DOHH2 (cell line): ENCODE results near the gene ALG2.
"Not testable (repeated sequence)": the region's sequence is repeated elsewhere in the genome, so short reads cannot be mapped to it uniquely, and the experiment has no call there.

Experiments used
- H3F3A ChIP-seq: fragments of 200-600 bp; sonication (generic), shearing (Covaris generic); 2 replicates; pipeline ENCODE4 v1.6.0; 2016; ENCODE audit warnings: antibody characterized with exemption, mild to moderate bottlenecking; ENCODE audit not compliant: control insufficient read depth, insufficient read depth
- H3K27ac ChIP-seq: fragments of 200-600 bp; sonication (generic); 2 replicates; pipeline ENCODE4 v1.5.1; 2014; ENCODE audit warnings: low read depth, mild to moderate bottlenecking, low read length, moderate library complexity
- H3K27me3 ChIP-seq: fragments of 200-600 bp; sonication (generic); 2 replicates; pipeline ENCODE4 v1.6.1; 2014; ENCODE audit warnings: mild to moderate bottlenecking, low read length, mixed read lengths; ENCODE audit not compliant: control insufficient read depth
- H3K36me3 ChIP-seq: fragments of 200-600 bp; sonication (generic); 2 replicates; pipeline ENCODE4 v1.6.1; 2014; ENCODE audit warnings: mild to moderate bottlenecking, low read length, moderate library complexity, mixed read lengths; ENCODE audit not compliant: control insufficient read depth
- H3K4me1 ChIP-seq: fragments of 200-600 bp; sonication (generic); 2 replicates; pipeline ENCODE4 v1.6.1; 2014; ENCODE audit warnings: mild to moderate bottlenecking, low read length, mixed read lengths; ENCODE audit not compliant: control insufficient read depth
- H3K4me2 ChIP-seq: fragments of 200-600 bp; sonication (generic); 2 replicates; pipeline ENCODE4 v1.6.0; 2014; ENCODE audit warnings: mild to moderate bottlenecking, low read length, moderate library complexity
- H3K4me3 ChIP-seq: fragments of 200-600 bp; sonication (generic); 2 replicates; pipeline ENCODE4 v1.5.1; 2014; ENCODE audit warnings: mild to moderate bottlenecking, low read length, mixed read lengths
- H3K79me2 ChIP-seq: fragments of 200-600 bp; sonication (generic); 2 replicates; pipeline ENCODE4 v1.6.1; 2014; ENCODE audit warnings: mild to moderate bottlenecking, low read length, mixed read lengths; ENCODE audit not compliant: control insufficient read depth
- H3K9me2 ChIP-seq: fragments of 200-600 bp; sonication (generic); replicated peaks from 2 replicates; pipeline ENCODE4 v1.6.1; 2014; ENCODE audit warnings: mild to moderate bottlenecking, low read length, mixed read lengths; ENCODE audit not compliant: control insufficient read depth
- H3K9me3 ChIP-seq: fragments of 200-600 bp; sonication (generic); 2 replicates; pipeline ENCODE4 v1.6.1; 2014; ENCODE audit warnings: antibody characterized with exemption, low read length, mixed read lengths; ENCODE audit not compliant: control insufficient read depth, insufficient read depth
- H4K20me1 ChIP-seq: fragments of 200-600 bp; sonication (generic); 2 replicates; pipeline ENCODE4 v1.6.0; 2014; ENCODE audit warnings: low read depth, mild to moderate bottlenecking, antibody characterized with exemption, low read length, moderate library complexity; ENCODE audit not compliant: control insufficient read depth, insufficient read depth
- CTCF ChIP-seq: fragments of 200-600 bp; sonication (generic); IDR thresholded peaks from one replicate; pipeline ENCODE4 v1.5.1; 2014; ENCODE audit warnings: antibody characterized with exemption, mild to moderate bottlenecking, low read depth, low read length; ENCODE audit not compliant: poor library complexity, severe bottlenecking
- EZH2phosphoT487 ChIP-seq: fragments of 200-600 bp; sonication (generic); IDR thresholded peaks from 2 replicates; pipeline ENCODE4 v1.6.1; 2017; ENCODE audit warnings: borderline replicate concordance, mild to moderate bottlenecking, antibody characterized with exemption, low read length, moderate library complexity, mixed read lengths

ALG2 gene

GRCh38 chr9:99238331-99238730 lies 16.6 kb upstream of the ALG2 start:
- H3K36me3 ChIP-seq: peaks cover 38% of the 10 kb centered on the region
- H3K27ac ChIP-seq: no peak overlapping the region
- H3F3A ChIP-seq: peaks cover 30% of the 10 kb centered on the region
- peaks cover 4% of the 10 kb centered on the region; the same call in 1 of the 2 replicates for H3K79me2 ChIP-seq
- peaks cover 81% of the 10 kb centered on the region for H3K4me1 ChIP-seq
- no peak overlapping the region for H3K4me2 ChIP-seq
- no peaks in the 10 kb centered on the region for H3K27me3 ChIP-seq
- peaks cover 7% of the 10 kb centered on the region; the same call in 1 of the 2 replicates for H3K9me3 ChIP-seq
- no peaks in the 10 kb centered on the region for H3K9me2 ChIP-seq
- no peak overlapping the region for H3K4me3 ChIP-seq
- no peaks in the 10 kb centered on the region for H4K20me1 ChIP-seq
- no peak for TF ChIP-seq CTCF
- no peak for TF ChIP-seq EZH2phosphoT487

- H3K4me2 ChIP-seq: peak overlapping the region; percentile 89
- peak overlapping the region; percentile 94 for H3K27ac ChIP-seq
- H3K27me3 ChIP-seq, H4K20me1 ChIP-seq, H3K9me2 ChIP-seq, H3K79me2 ChIP-seq, H3K9me3 ChIP-seq: not testable (repeated sequence)
- H3K4me1 ChIP-seq: peaks cover 82% of the 10 kb centered on the region
- peaks cover 33% of the 10 kb centered on the region for H3F3A ChIP-seq
- peaks cover 43% of the 10 kb centered on the region for H3K36me3 ChIP-seq
- peak overlapping the region; percentile 68 for H3K4me3 ChIP-seq
These were observed 16.1 kb upstream of the ALG2 start for GRCh38 chr9:99237849-99238248.

GRCh38 chr9:99237356-99237755 lies 15.6 kb upstream of the ALG2 start:
- Histone ChIP-seq H3K4me3 (peak overlapping the region; percentile 68), H3K27ac (peak overlapping the region; percentile 94), H4K20me1 (no peaks in the 10 kb centered on the region), H3K9me3 (peaks cover 7% of the 10 kb centered on the region; the same call in 1 of the 2 replicates), H3K27me3 (no peaks in the 10 kb centered on the region), H3K9me2 (no peaks in the 10 kb centered on the region), H3F3A (peaks cover 33% of the 10 kb centered on the region), H3K4me1 (peaks cover 84% of the 10 kb centered on the region), H3K4me2 (peak overlapping the region; percentile 89), H3K36me3 (peaks cover 48% of the 10 kb centered on the region), H3K79me2 (peaks cover 4% of the 10 kb centered on the region; the same call in 1 of the 2 replicates)
- TF ChIP-seq CTCF (no peak), EZH2phosphoT487 (no peak)

- Histone ChIP-seq H3K9me2 (no peaks in the 10 kb centered on the region), H3K27me3 (no peaks in the 10 kb centered on the region), H3F3A (peaks cover 28% of the 10 kb centered on the region), H3K4me1 (peaks cover 93% of the 10 kb centered on the region), H3K4me3 (peak overlapping the region; percentile 68), H3K27ac (peak overlapping the region; percentile 94), H4K20me1 (no peaks in the 10 kb centered on the region), H3K4me2 (peak overlapping the region; percentile 89), H3K36me3 (peaks cover 60% of the 10 kb centered on the region), H3K79me2 (peaks cover 7% of the 10 kb centered on the region; the same call in 1 of the 2 replicates), H3K9me3 (peaks cover 7% of the 10 kb centered on the region; the same call in 1 of the 2 replicates)
- no peak for TF ChIP-seq EZH2phosphoT487
- TF ChIP-seq CTCF: no peak
These were observed 14.3 kb upstream of the ALG2 start for GRCh38 chr9:99235926-99236634.
